ENCODE results near the gene DLGAP4. TPM values are rescaled to one million over a fixed set of nuclear protein-coding genes. Genes with fewer than 3 reads are reported as not detected.
"Not testable (repeated sequence)": the region's sequence is repeated elsewhere in the genome, so short reads cannot be mapped to it uniquely, and the experiment has no call there.

Gene DLGAP4
- polyA plus RNA-seq, 1 donor (not counting 4 experiments of a cell fraction or from before 2014, with no cell fraction given): 9.6 TPM

- FAIRE-seq: no peak
- no peak overlapping the region for H3K27ac ChIP-seq (ENCODE audit: control insufficient read depth, insufficient read depth, low read length)
- no peak overlapping the region for H2AFZ ChIP-seq (ENCODE audit: control insufficient read depth, low read length)
- peaks cover 11 to 16% of the 10 kb centered on the region in 2 experiments for H3K36me3 ChIP-seq (ENCODE audit: control insufficient read depth in 2 of 2, extremely low read depth in 1 of 2, insufficient read depth in 2 of 2, low read length in 2 of 2)
- H3K4me3 ChIP-seq (ENCODE audit: control insufficient read depth in 2 of 3, extremely low read depth in 1 of 3, insufficient read depth in 2 of 3, low read depth in 1 of 3, low read length in 3 of 3): no peak overlapping the region
- H3K4me1 ChIP-seq (ENCODE audit: control insufficient read depth, extremely low read depth, insufficient read depth, low read length): no peaks in the 10 kb centered on the region
- DNase-seq (ENCODE audit: low read depth, low spot score): no peak
- H3K9me3 ChIP-seq (ENCODE audit: control insufficient read depth, low read depth, low read length): no peaks in the 10 kb centered on the region
- H3K4me2 ChIP-seq (ENCODE audit: control insufficient read depth, extremely low read depth, insufficient read depth, low read depth, low read length): no peak overlapping the region
- no peaks in the 10 kb centered on the region for H4K20me1 ChIP-seq (ENCODE audit: control insufficient read depth, extremely low read depth, insufficient read depth, low read length)
- dilution Hi-C loops (cut with MboI; ENCODE audit: extremely low pct_ligation_motif_present, low sequenced_read_pairs): no loop called here
- no peaks in the 10 kb centered on the region for H3K27me3 ChIP-seq (ENCODE audit: control insufficient read depth, extremely low read depth, insufficient read depth, low read length)
- no peaks in the 10 kb centered on the region for H3K79me2 ChIP-seq (ENCODE audit: control insufficient read depth, insufficient read depth, low read length)
- no peak for TF ChIP-seq CTCF (optimal IDR thresholded peaks at IDR 0.05 in 1 of 3, IDR thresholded peaks at IDR 0.05 in 1 of 3, conservative IDR thresholded peaks at IDR 0.05 in 1 of 3; ENCODE audit: extremely low read depth in 1 of 3, insufficient read depth in 2 of 3, low read length in 3 of 3)
- TF ChIP-seq EZH2 (IDR thresholded peaks at IDR 0.05; ENCODE audit: low read length): no peak
- H3K9ac ChIP-seq (ENCODE audit: control insufficient read depth, extremely low read depth, insufficient read depth, low read length): no peak overlapping the region
- H3K9me1 ChIP-seq (ENCODE audit: control insufficient read depth, extremely low read depth, insufficient read depth, low read length): no peaks in the 10 kb centered on the region
Observed at GRCh38 chr20:36519944-36520343, 213.8 kb downstream of the DLGAP4 start.

GRCh38 chr20:36521526-36521925, 215.4 kb downstream of the DLGAP4 start:
- Histone ChIP-seq H3K4me3 (ENCODE audit: control insufficient read depth in 2 of 3, extremely low read depth in 1 of 3, insufficient read depth in 2 of 3, low read depth in 1 of 3, low read length in 3 of 3) (no peak overlapping the region), H3K79me2 (ENCODE audit: control insufficient read depth, insufficient read depth, low read length) (no peaks in the 10 kb centered on the region), H3K9ac (ENCODE audit: control insufficient read depth, extremely low read depth, insufficient read depth, low read length) (no peak overlapping the region), H3K4me2 (ENCODE audit: control insufficient read depth, extremely low read depth, insufficient read depth, low read depth, low read length) (no peak overlapping the region), H3K27me3 (ENCODE audit: control insufficient read depth, extremely low read depth, insufficient read depth, low read length) (no peaks in the 10 kb centered on the region), H3K4me1 (ENCODE audit: control insufficient read depth, extremely low read depth, insufficient read depth, low read length) (no peaks in the 10 kb centered on the region), H3K27ac (ENCODE audit: control insufficient read depth, insufficient read depth, low read length) (no peak overlapping the region), H3K9me3 (ENCODE audit: control insufficient read depth, low read depth, low read length) (no peaks in the 10 kb centered on the region), H3K9me1 (ENCODE audit: control insufficient read depth, extremely low read depth, insufficient read depth, low read length) (no peaks in the 10 kb centered on the region), H2AFZ (ENCODE audit: control insufficient read depth, low read length) (no peak overlapping the region), H3K36me3 (ENCODE audit: control insufficient read depth in 2 of 2, extremely low read depth in 1 of 2, insufficient read depth in 2 of 2, low read length in 2 of 2) (peaks cover 23 to 26% of the 10 kb centered on the region in 2 experiments), H4K20me1 (ENCODE audit: control insufficient read depth, extremely low read depth, insufficient read depth, low read length) (no peaks in the 10 kb centered on the region)
- DNase-seq (ENCODE audit: low read depth, low spot score) (no peak), FAIRE-seq (no peak)
- TF ChIP-seq CTCF (optimal IDR thresholded peaks at IDR 0.05 in 1 of 3, IDR thresholded peaks at IDR 0.05 in 1 of 3, conservative IDR thresholded peaks at IDR 0.05 in 1 of 3; ENCODE audit: extremely low read depth in 1 of 3, insufficient read depth in 2 of 3, low read length in 3 of 3): no peak
- no peak for TF ChIP-seq EZH2 (IDR thresholded peaks at IDR 0.05; ENCODE audit: low read length)
- dilution Hi-C loops (cut with MboI; ENCODE audit: extremely low pct_ligation_motif_present, low sequenced_read_pairs): no loop called here

- H3K9me1 ChIP-seq (ENCODE audit: control insufficient read depth, extremely low read depth, insufficient read depth, low read length); H4K20me1 ChIP-seq (ENCODE audit: control insufficient read depth, extremely low read depth, insufficient read depth, low read length); H3K4me2 ChIP-seq (ENCODE audit: control insufficient read depth, extremely low read depth, insufficient read depth, low read depth, low read length); H3K4me1 ChIP-seq (ENCODE audit: control insufficient read depth, extremely low read depth, insufficient read depth, low read length); H3K9me3 ChIP-seq (ENCODE audit: control insufficient read depth, low read depth, low read length); H3K79me2 ChIP-seq (ENCODE audit: control insufficient read depth, insufficient read depth, low read length); DNase-seq (ENCODE audit: low read depth, low spot score); H3K27me3 ChIP-seq (ENCODE audit: control insufficient read depth, extremely low read depth, insufficient read depth, low read length); FAIRE-seq; dilution Hi-C loops (cut with MboI; ENCODE audit: extremely low pct_ligation_motif_present, low sequenced_read_pairs); H3K4me3 ChIP-seq (ENCODE audit: control insufficient read depth in 2 of 3, extremely low read depth in 1 of 3, insufficient read depth in 2 of 3, low read depth in 1 of 3, low read length in 3 of 3); H3K9ac ChIP-seq (ENCODE audit: control insufficient read depth, extremely low read depth, insufficient read depth, low read length); H2AFZ ChIP-seq (ENCODE audit: control insufficient read depth, low read length); H3K27ac ChIP-seq (ENCODE audit: control insufficient read depth, insufficient read depth, low read length): not testable (repeated sequence)
- H3K36me3 ChIP-seq (ENCODE audit: control insufficient read depth in 2 of 2, extremely low read depth in 1 of 2, insufficient read depth in 2 of 2, low read length in 2 of 2): peaks cover 28 to 31% of the 10 kb centered on the region in 2 experiments
Observed at GRCh38 chr20:36522412-36522811, 216.3 kb downstream of the DLGAP4 start.
